Skeletal muscle tissue (tissue), 4 donors: ENCODE results near the gene MUC6. TPM values are rescaled to one million over a fixed set of nuclear protein-coding genes. Genes with fewer than 3 reads are reported as not detected.
"Not testable (repeated sequence)": the region's sequence is repeated elsewhere in the genome, so short reads cannot be mapped to it uniquely, and the experiment has no call there.

Experiments used
- H3K27ac ChIP-seq: one replicate; pipeline ENCODE4 v1.7.0; 2013; ENCODE audit warnings: mild to moderate bottlenecking, low read depth, low read length, inconsistent platforms
- H3K27me3 ChIP-seq, 3 donors: one replicate each; pipeline ENCODE4 v1.7.0; 2013; ENCODE audit warnings: low read length in 3 of 3; ENCODE audit not compliant: control insufficient read depth in 3 of 3, insufficient read depth in 3 of 3
- H3K36me3 ChIP-seq, 3 donors: one replicate each; pipeline ENCODE4 v1.7.0; 2013; ENCODE audit warnings: low read length in 3 of 3; ENCODE audit not compliant: control insufficient read depth in 3 of 3, insufficient read depth in 3 of 3
- H3K4me1 ChIP-seq, 3 donors: one replicate each; pipeline ENCODE4 v1.7.0; 2013; ENCODE audit warnings: low read length in 3 of 3, mild to moderate bottlenecking in 3 of 3; ENCODE audit not compliant: control insufficient read depth in 3 of 3, insufficient read depth in 3 of 3
- H3K4me3 ChIP-seq, 3 donors: one replicate each; pipeline ENCODE4 v1.7.0; 2013; ENCODE audit warnings: low read length in 3 of 3
- H3K9ac ChIP-seq, 3 donors: one replicate each; pipeline ENCODE4 v1.7.0; 2013; ENCODE audit warnings: low read length in 3 of 3, mild to moderate bottlenecking in 3 of 3, moderate library complexity in 2 of 3, low read depth in 1 of 3
- H3K9me3 ChIP-seq, 3 donors: one replicate each; pipeline ENCODE4 v1.7.0; 2013; ENCODE audit warnings: low read length in 3 of 3; ENCODE audit not compliant: control insufficient read depth in 3 of 3
- total RNA-seq: library from RNA; depleted of rRNA; stranded (reverse); fragments of >200 nt; gene quantifications from one replicate; pipeline ENCODE4 v1.2.3, GENCODE V29; 2014
- donor health status: Osteomylitis.

The MUC6 gene
- total RNA-seq, 1 donor from 2014 or later = not detected

DNA sequence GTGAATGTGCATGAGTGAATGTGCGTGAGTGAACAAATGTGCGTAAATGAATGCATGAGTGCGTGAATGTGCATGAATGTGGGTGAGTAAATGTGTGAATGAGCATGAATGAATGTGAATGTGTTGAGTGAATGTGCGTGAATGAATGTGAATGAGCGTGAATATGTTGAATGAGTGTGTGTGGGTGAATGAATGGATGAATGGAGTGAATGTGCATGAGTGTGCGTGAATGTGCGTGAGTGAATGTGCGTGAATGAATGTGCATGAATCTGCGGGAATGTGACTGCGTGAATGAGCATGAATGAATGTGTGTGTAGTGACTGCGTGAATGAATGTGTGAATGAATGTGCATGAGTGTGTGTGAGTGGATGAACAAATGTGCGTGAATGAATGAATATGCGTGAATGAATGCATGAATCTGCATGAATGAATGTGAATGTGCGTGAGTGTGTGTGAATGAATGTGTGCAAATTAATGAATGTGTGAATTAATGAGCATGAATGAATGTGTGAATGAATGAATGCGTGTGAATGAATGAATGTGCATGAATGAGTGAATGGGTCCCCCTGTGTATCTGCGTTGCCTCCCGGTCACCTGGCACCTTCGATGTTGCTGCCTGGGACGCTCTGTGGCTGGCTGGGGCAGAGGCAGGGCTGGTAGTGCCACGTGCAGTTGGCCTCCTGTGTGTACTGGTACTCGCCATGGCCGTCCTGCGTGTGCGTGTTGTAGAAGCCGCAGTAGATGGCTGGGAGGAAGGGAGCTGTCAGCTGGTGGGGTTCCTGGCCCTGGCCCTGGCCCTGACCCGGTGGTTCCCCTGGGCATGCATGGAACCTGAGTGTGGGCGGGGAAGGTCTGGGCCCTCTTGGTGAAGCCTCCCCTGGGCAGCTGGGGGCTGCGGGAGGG lies 13.4 kb downstream of the MUC6 start:
- H3K4me3 ChIP-seq = no peak overlapping the region
- H3K9ac ChIP-seq = no peak overlapping the region
- H3K27ac ChIP-seq = no peak overlapping the region
- no peaks in the 10 kb centered on the region for H3K9me3 ChIP-seq
- peaks cover 0 to under 1% (median 0%) of the 10 kb centered on the region in 3 donors for H3K27me3 ChIP-seq
- no peaks in the 10 kb centered on the region for H3K4me1 ChIP-seq
- H3K36me3 ChIP-seq = peaks cover 0 to 2% (median 0%) of the 10 kb centered on the region in 3 donors

DNA sequence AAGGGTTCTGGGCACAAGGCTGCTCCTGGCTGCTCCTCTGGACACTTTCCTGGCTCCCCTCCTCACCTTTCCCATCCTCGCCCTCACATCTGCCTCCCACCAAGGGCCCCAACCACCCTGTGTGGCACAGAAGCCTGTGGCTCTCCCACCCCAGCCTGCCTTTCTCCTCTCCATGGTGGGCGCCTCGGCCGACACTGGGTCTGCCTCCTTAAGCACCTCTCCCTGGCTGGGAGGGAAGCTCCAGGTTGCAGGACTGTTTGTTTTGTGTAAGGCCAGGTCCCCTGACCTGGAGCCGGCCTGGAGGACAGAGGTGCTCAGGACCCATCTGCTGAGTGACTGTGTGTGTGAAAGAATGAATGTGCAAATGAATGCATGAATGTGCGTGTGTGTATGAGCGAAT lies 14.1 kb downstream of the MUC6 start:
- Histone ChIP-seq H3K9ac (no peak overlapping the region), H3K9me3 (no peaks in the 10 kb centered on the region), H3K27ac (no peak overlapping the region), H3K36me3 (peaks cover 2 to 3% (median 2%) of the 10 kb centered on the region in 3 donors), H3K4me1 (peaks cover 0 to 3% (median 0%) of the 10 kb centered on the region in 3 donors), H3K4me3 (no peak overlapping the region), H3K27me3 (no peaks in the 10 kb centered on the region)

DNA sequence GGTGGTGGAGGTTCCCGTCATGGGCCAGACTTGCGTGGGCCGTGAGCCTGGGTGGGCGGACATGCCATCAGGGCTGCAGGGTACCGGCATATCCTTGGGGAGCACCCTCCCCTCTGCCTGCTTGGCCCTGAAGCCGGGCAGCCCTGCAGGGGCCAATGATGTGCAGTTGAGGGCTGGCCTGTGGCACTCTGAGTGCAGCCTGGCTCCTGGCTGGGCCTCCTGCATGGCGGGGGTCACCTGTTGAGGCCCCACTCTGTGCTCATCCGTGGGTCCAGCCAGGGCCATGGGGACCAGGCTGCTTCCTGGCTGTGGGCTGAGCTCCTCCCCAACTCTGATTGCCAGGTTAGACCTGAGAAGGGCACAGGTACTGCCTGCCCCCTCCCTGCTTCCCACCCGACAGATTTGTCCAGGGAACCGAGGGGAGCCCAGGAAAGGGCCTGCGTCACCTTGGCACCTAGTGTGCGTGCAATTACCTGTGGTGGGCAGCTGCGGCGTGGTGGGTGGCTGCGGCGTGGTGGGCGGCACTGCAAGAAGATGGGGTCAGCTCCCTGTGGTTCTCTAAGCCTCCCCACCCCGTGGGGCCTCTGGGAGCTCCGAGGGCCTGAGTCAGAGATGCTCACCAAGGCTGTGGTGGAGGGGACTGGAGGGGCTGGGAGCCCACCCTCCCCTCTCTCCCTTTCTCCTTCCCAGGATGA lies 16.2 kb downstream of the MUC6 start:
- H3K4me3 ChIP-seq = no peak overlapping the region
- peaks cover 0 to 7% (median 0%) of the 10 kb centered on the region in 3 donors for H3K4me1 ChIP-seq
- no peak overlapping the region for H3K9ac ChIP-seq
- H3K27ac ChIP-seq = no peak overlapping the region
- no peaks in the 10 kb centered on the region for H3K27me3 ChIP-seq
- peaks cover 2 to 3% (median 2%) of the 10 kb centered on the region in 3 donors for H3K36me3 ChIP-seq
- no peaks in the 10 kb centered on the region for H3K9me3 ChIP-seq

DNA sequence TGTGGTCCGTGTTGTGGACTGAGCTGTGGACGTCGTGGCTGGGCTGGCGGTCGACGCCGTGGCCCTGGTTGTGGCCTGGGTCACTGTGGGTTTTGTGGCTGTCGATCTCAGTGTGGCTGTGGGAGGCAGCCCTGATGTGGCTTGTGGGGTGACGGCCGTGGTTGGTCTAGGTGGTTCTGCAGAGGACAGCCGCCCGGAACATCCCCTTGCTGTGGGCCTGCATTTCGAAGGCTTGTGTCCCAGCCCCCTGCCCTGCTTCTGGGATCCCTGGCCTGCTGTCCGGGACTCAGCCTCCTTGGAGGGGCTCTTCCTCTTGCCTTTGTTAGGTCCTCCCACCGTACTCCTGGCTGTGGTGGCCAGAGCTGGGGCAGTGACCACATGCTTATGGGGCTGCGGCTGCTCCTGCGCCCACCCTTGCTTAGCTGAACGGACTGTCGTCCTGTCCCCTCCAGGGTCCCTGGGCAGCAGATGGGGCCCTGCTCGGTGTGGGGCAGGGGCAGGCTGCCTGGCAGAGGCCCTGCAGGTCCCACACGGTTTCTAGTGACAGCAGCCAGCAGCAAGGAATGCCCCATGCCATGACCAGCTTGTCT lies 17.1 kb downstream of the MUC6 start:
- Histone ChIP-seq H3K9ac (no peak overlapping the region), H3K4me3 (no peak overlapping the region), H3K27me3 (no peaks in the 10 kb centered on the region), H3K27ac (no peak overlapping the region), H3K36me3 (peaks cover 2 to 5% (median 2%) of the 10 kb centered on the region in 3 donors), H3K9me3 (no peaks in the 10 kb centered on the region), H3K4me1 (peaks cover 0 to 15% (median 7%) of the 10 kb centered on the region in 3 donors)

DNA sequence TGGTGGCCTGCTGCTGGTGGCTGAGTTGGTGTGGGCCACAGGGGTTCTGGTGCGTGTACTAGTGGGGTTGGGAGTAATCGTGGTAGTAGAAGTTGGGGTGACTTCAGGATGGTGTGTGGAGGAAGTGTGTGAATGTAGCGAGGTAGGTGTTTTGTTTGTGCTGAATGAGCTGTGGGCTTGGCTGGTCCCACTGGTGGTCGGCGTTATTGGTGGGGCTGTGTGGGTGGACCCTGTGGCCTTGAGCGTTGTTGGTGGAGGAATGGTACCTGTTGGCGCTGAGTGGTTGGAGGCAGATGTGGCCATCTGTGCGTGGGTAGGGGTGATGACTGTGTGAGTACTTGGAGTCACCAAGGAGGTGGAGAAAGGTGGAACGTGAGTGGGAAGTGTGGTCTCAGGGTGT lies 18.4 kb downstream of the MUC6 start:
- Histone ChIP-seq H3K9me3 (no peaks in the 10 kb centered on the region), H3K27ac (no peak overlapping the region), H3K4me3 (no peak overlapping the region), H3K36me3 (peaks cover 2 to 7% (median 6%) of the 10 kb centered on the region in 3 donors), H3K4me1 (peaks cover 0 to 15% (median 7%) of the 10 kb centered on the region in 3 donors), H3K9ac (no peak overlapping the region), H3K27me3 (no peaks in the 10 kb centered on the region)

DNA sequence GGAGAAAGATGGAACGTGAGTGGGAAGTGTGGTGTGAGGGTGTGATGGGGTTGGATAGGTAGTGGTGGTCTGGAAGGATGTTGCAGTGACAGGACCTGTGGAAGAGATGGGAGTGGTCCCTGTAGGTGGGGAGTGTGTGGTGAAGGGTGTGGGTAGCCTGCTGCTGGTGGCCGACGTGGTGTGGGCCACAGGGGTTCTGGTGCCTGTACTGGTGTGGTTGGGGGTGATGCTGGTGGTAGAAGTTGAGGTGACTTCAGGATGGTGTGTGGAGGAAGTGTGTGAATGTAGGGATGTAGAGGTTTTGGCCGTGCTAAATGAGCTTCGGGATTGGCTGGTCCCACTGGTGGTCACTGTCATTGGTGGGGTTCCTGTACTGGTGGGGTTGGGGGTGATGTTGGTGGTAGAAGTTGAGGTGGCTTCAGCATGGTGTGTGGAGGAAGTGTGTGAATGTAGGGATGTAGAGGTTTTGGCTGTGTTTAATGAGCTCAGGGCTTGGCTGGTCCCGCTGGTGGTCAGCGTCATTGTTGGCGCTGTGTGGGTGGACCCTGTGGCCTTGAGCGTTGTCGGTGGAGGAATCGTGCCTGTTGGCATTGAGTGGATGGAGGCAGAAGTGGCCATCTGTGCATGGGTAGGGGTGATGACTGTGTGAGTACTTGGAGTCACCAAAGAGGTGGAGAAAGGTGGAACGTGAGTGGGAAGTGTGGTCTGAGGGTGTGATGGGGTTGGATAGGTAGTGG lies 19.1 kb downstream of the MUC6 start:
- H3K36me3 ChIP-seq = peaks cover 2 to 7% (median 4%) of the 10 kb centered on the region in 3 donors
- H3K27ac ChIP-seq = no peak overlapping the region
- no peaks in the 10 kb centered on the region for H3K9me3 ChIP-seq
- H3K27me3 ChIP-seq = no peaks in the 10 kb centered on the region
- no peak overlapping the region for H3K9ac ChIP-seq
- H3K4me1 ChIP-seq = peaks cover 0 to 15% (median 7%) of the 10 kb centered on the region in 3 donors
- H3K4me3 ChIP-seq = no peak overlapping the region

DNA sequence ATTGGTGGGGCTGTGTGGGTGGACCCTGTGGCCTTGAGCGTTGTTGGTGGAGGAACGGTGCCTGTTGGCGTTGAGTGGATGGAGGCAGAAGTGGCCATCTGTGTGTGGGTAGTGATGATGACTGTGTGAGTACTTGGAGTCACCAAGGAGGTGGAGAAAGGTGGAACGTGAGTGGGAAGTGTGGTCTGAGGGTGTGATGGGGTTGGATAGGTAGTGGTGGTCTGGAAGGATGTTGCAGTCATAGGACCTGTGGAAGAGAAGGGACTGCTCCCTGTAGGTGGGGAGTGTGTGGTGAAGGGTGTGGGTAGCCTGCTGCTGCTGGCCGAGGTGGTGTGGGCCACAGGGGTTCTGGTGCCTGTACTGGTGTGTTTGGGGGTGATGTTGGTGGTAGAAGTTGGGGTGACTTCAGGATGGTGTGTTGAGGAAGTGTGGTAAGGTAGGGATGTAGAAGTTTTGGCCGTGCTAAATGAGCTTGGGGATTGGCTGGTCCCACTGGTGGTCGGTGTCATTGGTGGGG lies 19.9 kb downstream of the MUC6 start:
- not testable (repeated sequence) for H3K27ac ChIP-seq, H3K4me3 ChIP-seq, H3K9me3 ChIP-seq, H3K27me3 ChIP-seq, H3K9ac ChIP-seq
- H3K36me3 ChIP-seq = peaks cover 8 to 11% (median 9%) of the 10 kb centered on the region in 3 donors
- peaks cover 0 to 15% (median 7%) of the 10 kb centered on the region in 3 donors for H3K4me1 ChIP-seq

DNA sequence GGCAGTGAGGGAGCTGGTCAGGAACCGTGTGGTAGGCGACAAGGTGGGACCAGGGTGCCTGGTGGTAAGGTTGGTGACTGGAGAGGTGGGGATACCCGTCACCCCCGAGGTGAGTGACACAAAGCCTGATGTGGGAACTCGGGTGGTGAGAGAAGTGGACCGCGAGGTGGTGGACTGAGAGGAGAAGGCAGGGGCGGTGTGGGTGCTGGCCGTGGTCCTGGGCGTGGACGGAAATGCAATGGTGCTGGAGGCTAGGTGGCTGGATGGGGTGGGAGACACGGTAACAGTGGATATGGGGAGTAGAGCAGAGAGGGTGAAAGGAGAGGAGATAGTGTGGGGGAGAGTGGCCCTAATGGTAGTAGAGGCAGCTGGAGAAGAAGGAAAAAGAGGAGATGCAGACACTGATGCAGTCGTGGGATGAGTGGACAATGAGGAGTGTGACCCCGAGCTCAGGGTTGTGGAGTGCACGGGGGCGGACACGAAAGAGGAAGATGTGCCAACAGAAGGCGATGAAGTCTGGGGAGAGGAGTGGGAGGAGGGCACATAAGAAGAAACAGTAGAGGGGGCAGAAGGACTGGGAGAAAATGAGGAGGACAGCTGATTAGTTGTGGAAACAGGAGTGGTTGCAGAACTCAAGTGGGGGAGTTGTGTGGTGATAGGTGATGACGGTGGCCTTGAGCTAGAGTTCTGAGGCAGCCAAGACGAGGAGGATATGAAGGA lies 20.5 kb downstream of the MUC6 start:
- H3K9me3 ChIP-seq = no peaks in the 10 kb centered on the region
- H3K36me3 ChIP-seq = peaks cover 14 to 18% (median 16%) of the 10 kb centered on the region in 3 donors
- no peak overlapping the region for H3K27ac ChIP-seq
- H3K9ac ChIP-seq = no peak overlapping the region
- no peak overlapping the region for H3K4me3 ChIP-seq
- H3K27me3 ChIP-seq = no peaks in the 10 kb centered on the region
- peaks cover 0 to 15% (median 7%) of the 10 kb centered on the region in 3 donors for H3K4me1 ChIP-seq

DNA sequence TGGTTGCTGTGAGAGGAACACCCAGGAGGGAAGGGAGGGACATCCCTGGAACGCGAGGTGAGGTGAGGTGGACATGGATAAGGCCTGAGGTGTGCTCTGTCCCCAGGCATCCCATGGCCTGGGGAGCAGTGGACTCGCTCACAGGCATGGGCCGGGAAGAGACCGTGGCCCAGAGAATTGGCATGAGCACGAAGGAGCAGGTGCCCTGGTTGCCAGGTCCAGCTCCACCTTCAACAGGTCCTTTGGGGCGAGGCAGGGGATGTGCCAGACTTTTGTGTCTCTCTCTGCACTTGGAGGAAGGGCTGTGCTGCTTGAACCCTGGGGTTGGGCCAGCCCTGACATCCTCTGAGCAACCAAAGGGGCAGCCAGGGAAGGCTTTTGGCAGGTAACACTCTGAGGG lies 21.5 kb downstream of the MUC6 start:
- H3K4me1 ChIP-seq = peaks cover 0 to 15% (median 12%) of the 10 kb centered on the region in 3 donors
- no peak overlapping the region for H3K9ac ChIP-seq
- no peak overlapping the region for H3K4me3 ChIP-seq
- no peak overlapping the region for H3K27ac ChIP-seq
- H3K9me3 ChIP-seq = no peaks in the 10 kb centered on the region
- H3K36me3 ChIP-seq = peaks cover 24 to 27% (median 25%) of the 10 kb centered on the region in 3 donors
- no peaks in the 10 kb centered on the region for H3K27me3 ChIP-seq
